Neutrophil (primary cell): ENCODE results near the gene ENG.

ENCODE experiments used
- H3K27ac ChIP-seq: fragments of 200-600 bp; sonication (generic); 2 replicates; pipeline ENCODE4 v1.5.1; 2016; ENCODE audit warnings: mild to moderate bottlenecking, moderate library complexity
- H3K27me3 ChIP-seq: fragments of 200-600 bp; sonication (generic); 2 replicates; pipeline ENCODE4 v1.6.0; 2016; ENCODE audit warnings: mild to moderate bottlenecking
- H3K36me3 ChIP-seq: fragments of 200-600 bp; sonication (generic); 2 replicates; pipeline ENCODE4 v1.5.1; 2017
- H3K4me1 ChIP-seq, 2 experiments: fragments of 200-600 bp in 1 of 2; sonication (generic) in 1 of 2; 1 replicate in 1 of 2; 2 replicates in 1 of 2; pipeline versions ENCODE4 v1.5.1 to v1.6.1; 2013 to 2016; ENCODE audit warnings: low read depth in 1 of 2, low read length in 1 of 2, mild to moderate bottlenecking in 1 of 2, moderate library complexity in 1 of 2; ENCODE audit not compliant: control insufficient read depth in 1 of 2, insufficient read depth in 1 of 2
- H3K4me3 ChIP-seq, 2 experiments: fragments of 200-600 bp in 1 of 2; sonication (generic) in 1 of 2; 1 replicate in 1 of 2; 2 replicates in 1 of 2; pipeline ENCODE4 v1.5.1; 2013 to 2016; ENCODE audit warnings: low read depth in 1 of 2, low read length in 1 of 2, mild to moderate bottlenecking in 1 of 2, moderate library complexity in 1 of 2
- H3K9me3 ChIP-seq: fragments of 200-600 bp; sonication (generic); 2 replicates; pipeline ENCODE4 v1.5.1; 2016
- CTCF ChIP-seq: fragments of 200-600 bp; sonication (generic); IDR thresholded peaks from 2 replicates; pipeline ENCODE4 v1.5.1; 2016; ENCODE audit warnings: antibody characterized with exemption

Gene ENG

GRCh38 chr9:127815512-127816361, 38.7 kb downstream of the ENG start:
- TF ChIP-seq CTCF = no peak
- no peaks in the 10 kb centered on the region for H3K4me1 ChIP-seq
- no peak overlapping the region for H3K4me3 ChIP-seq
- H3K27ac ChIP-seq = no peak overlapping the region
- no peaks in the 10 kb centered on the region for H3K27me3 ChIP-seq
- H3K36me3 ChIP-seq = peaks cover 9% of the 10 kb centered on the region
- H3K9me3 ChIP-seq = no peaks in the 10 kb centered on the region

- Histone ChIP-seq H3K9me3 (no peaks in the 10 kb centered on the region), H3K27me3 (no peaks in the 10 kb centered on the region), H3K4me1 (no peaks in the 10 kb centered on the region), H3K4me3 (no peak overlapping the region), H3K36me3 (peaks cover 9% of the 10 kb centered on the region), H3K27ac (no peak overlapping the region)
- TF ChIP-seq CTCF = no peak
These were observed 39.6 kb downstream of the ENG start for GRCh38 chr9:127814619-127815511.

- Histone ChIP-seq H3K9me3 (no peaks in the 10 kb centered on the region), H3K27ac (no peak overlapping the region), H3K4me1 (peaks cover 0 to 5% of the 10 kb centered on the region in 2 experiments), H3K4me3 (no peak overlapping the region), H3K36me3 (peaks cover 9% of the 10 kb centered on the region), H3K27me3 (no peaks in the 10 kb centered on the region)
- TF ChIP-seq CTCF = no peak
These were observed 40.7 kb downstream of the ENG start for GRCh38 chr9:127813686-127814226.

GRCh38 chr9:127812936-127813675, 41.4 kb downstream of the ENG start:
- peaks cover 0 to 5% of the 10 kb centered on the region in 2 experiments for H3K4me1 ChIP-seq
- no peak for TF ChIP-seq CTCF

GRCh38 chr9:127812011-127812410, 42.4 kb downstream of the ENG start:
- TF ChIP-seq CTCF = no peak
- Histone ChIP-seq H3K9me3 (no peaks in the 10 kb centered on the region), H3K4me3 (no peak overlapping the region), H3K36me3 (peaks cover 9% of the 10 kb centered on the region), H3K27ac (no peak overlapping the region), H3K27me3 (no peaks in the 10 kb centered on the region), H3K4me1 (peaks cover 0 to 5% of the 10 kb centered on the region in 2 experiments)

More at GRCh38 chr9:127812936-127813675, 41.4 kb downstream of the ENG start:
- Histone ChIP-seq H3K36me3 (peaks cover 9% of the 10 kb centered on the region), H3K9me3 (no peaks in the 10 kb centered on the region), H3K4me3 (no peak overlapping the region), H3K27me3 (no peaks in the 10 kb centered on the region), H3K27ac (no peak overlapping the region)
